Measurements from ENCODE around the gene PHF11. TPM values are rescaled to one million over a fixed set of nuclear protein-coding genes. Genes with fewer than 3 reads are reported as not detected.

The PHF11 gene
- total RNA-seq, 2 experiments from 2014 or later = 29.9 to 59.8 TPM

DNA sequence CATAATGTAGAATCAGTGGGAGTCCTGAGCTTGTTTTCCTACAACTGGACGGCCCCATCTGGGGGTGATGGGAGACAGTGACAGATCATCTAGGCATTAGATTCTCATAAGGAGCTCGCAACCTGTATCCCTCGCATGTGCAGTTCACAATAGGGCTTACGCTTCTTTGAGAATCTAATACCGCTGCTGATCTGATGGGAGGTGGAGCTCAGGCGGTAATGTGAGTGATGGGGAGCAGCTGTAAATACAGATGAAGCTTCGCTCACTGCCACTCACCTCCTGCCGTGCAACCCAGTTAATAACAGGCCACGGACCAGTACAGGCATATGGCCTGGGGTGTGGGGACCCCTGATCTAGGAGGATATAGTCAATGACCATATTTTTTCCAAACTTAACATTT lies 50.8 kb downstream of the PHF11 start:
- H3K27ac ChIP-seq (ENCODE audit: low read depth, low read length, poor library complexity, severe bottlenecking) = no peak overlapping the region
- POLR2A ChIA-PET = interaction anchor here (0.7 to 1.1 kb wide), 2 partner anchors 14 to 23 kb away, joined by 3 read pairs; no protein-coding TSS in a partner anchor
- TF ChIP-seq EZH2phosphoT487 (IDR thresholded peaks at IDR 0.05; ENCODE audit: borderline replicate concordance, low read depth, low read length) = no peak
- TF ChIP-seq, protein P1, sequence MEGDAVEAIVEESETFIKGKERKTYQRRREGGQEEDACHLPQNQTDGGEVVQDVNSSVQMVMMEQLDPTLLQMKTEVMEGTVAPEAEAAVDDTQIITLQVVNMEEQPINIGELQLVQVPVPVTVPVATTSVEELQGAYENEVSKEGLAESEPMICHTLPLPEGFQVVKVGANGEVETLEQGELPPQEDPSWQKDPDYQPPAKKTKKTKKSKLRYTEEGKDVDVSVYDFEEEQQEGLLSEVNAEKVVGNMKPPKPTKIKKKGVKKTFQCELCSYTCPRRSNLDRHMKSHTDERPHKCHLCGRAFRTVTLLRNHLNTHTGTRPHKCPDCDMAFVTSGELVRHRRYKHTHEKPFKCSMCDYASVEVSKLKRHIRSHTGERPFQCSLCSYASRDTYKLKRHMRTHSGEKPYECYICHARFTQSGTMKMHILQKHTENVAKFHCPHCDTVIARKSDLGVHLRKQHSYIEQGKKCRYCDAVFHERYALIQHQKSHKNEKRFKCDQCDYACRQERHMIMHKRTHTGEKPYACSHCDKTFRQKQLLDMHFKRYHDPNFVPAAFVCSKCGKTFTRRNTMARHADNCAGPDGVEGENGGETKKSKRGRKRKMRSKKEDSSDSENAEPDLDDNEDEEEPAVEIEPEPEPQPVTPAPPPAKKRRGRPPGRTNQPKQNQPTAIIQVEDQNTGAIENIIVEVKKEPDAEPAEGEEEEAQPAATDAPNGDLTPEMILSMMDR (conservative IDR thresholded peaks at IDR 0.05; ENCODE audit: low read length) = no peak

DNA sequence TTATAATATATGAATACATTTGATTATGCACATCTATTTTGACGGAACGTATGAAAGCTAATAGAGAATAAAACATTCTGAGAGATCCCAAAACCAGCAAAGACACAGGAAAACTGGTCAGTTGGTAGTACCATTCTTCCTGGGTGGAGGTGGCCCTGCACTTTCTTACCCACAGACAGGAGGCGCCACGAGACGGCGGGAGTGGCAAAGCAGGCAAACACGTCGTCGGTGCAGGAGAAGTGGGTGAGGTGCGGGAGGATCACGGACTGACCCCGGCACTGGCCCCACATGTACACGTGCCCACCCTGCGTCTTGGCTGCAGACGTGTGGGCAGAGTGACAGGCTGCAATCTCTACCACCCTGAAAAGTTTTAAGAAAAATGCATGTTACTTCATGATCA lies 53.5 kb downstream of the PHF11 start:
- no peak for DNase-seq (ENCODE audit: low spot score)
- Histone ChIP-seq H3K4me2 (ENCODE audit: low read length) (no peak overlapping the region), H3K27ac (ENCODE audit: low read depth, low read length, poor library complexity, severe bottlenecking) (no peak overlapping the region), H3K79me2 (ENCODE audit: insufficient read depth, low read depth, low read length) (no peaks in the 10 kb centered on the region), H3K9me2 (ENCODE audit: insufficient read depth, low read length) (no peaks in the 10 kb centered on the region), H3K36me3 (ENCODE audit: insufficient read depth, low read length) (peaks cover 83% of the 10 kb centered on the region), H3K4me3 (ENCODE audit: low read depth, low read length, poor library complexity, severe bottlenecking) (no peak overlapping the region), H3K4me1 (ENCODE audit: insufficient read depth, low read length, poor library complexity, severe bottlenecking) (no peaks in the 10 kb centered on the region), H4K20me1 (ENCODE audit: insufficient read depth, low read length) (no peaks in the 10 kb centered on the region), H2AFZ (ENCODE audit: low read length) (no peak overlapping the region), H3K9me3 (ENCODE audit: low read length) (no peaks in the 10 kb centered on the region)
- intact Hi-C loops (cut with micrococcal nuclease; ENCODE audit: unreplicated experiment) = no loop called here
- TF ChIP-seq, protein P1 (conservative IDR thresholded peaks at IDR 0.05; ENCODE audit: low read length) = peak; percentile 48
- TF ChIP-seq EZH2phosphoT487 (IDR thresholded peaks at IDR 0.05; ENCODE audit: borderline replicate concordance, low read depth, low read length) = no peak
- ChIA-PET POLR2A (interaction anchor here (0.7 to 1.0 kb wide), 2 partner anchors 10 to 189 kb away, joined by 3 to 5 read pairs; no protein-coding TSS in a partner anchor), CTCF (ENCODE audit: unreplicated experiment) (no interaction called here)
- no TSS peak for BruUV-seq (replicated peaks)

More for the DNA sequence above, 50.8 kb downstream of the PHF11 start:
- CTCF ChIA-PET (ENCODE audit: unreplicated experiment) = no interaction called here
- no peak overlapping the region for H3K4me2 ChIP-seq (ENCODE audit: low read length)
- H3K4me3 ChIP-seq (ENCODE audit: low read depth, low read length, poor library complexity, severe bottlenecking) = no peak overlapping the region
- H2AFZ ChIP-seq (ENCODE audit: low read length) = no peak overlapping the region
- H3K36me3 ChIP-seq (ENCODE audit: insufficient read depth, low read length) = peaks cover 87% of the 10 kb centered on the region
- peaks cover under 1% of the 10 kb centered on the region for H3K4me1 ChIP-seq (ENCODE audit: insufficient read depth, low read length, poor library complexity, severe bottlenecking)
- BruUV-seq (replicated peaks) = no TSS peak
- no peaks in the 10 kb centered on the region for H4K20me1 ChIP-seq (ENCODE audit: insufficient read depth, low read length)
- no peaks in the 10 kb centered on the region for H3K9me2 ChIP-seq (ENCODE audit: insufficient read depth, low read length)
- no peaks in the 10 kb centered on the region for H3K9me3 ChIP-seq (ENCODE audit: low read length)
- DNase-seq (ENCODE audit: low spot score) = no peak
- H3K79me2 ChIP-seq (ENCODE audit: insufficient read depth, low read depth, low read length) = no peaks in the 10 kb centered on the region
- intact Hi-C loops (cut with micrococcal nuclease; ENCODE audit: unreplicated experiment) = no loop called here

DNA sequence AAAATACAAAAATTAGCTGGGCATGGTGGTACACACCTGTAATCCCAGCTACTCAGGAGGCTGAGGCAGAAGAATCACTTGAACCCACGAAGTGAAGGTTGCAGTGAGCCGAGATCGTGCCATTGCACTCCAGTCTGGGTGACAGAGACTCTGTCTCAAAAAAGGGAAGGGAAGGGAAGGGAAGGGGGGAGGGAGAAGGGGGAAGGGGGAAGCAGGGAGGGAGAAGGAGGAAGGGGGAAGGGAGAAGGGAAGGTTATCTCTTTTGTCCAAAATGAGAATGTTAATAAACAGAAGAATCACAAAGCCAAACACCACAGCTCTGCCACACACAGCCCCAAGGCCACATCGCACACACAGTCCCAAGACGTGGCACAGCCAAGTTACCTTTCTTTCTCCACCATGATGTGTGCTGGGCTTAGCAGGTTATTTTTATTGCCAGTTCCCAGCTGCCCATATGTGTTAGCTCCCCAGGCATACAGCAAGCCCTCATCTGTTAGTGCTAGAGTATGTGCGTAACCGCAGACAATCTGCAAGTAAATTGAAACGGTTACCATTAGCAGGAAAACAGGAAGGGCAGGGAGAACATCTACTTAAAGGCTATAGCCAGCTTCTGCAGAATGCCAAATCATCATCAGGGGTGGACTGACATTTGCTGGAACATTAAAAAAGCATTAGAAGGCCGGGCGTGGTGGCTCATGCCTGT lies 55.3 kb downstream of the PHF11 start:
- no peak for DNase-seq (ENCODE audit: low spot score)
- H2AFZ ChIP-seq (ENCODE audit: low read length) = no peak overlapping the region
- no peaks in the 10 kb centered on the region for H3K79me2 ChIP-seq (ENCODE audit: insufficient read depth, low read depth, low read length)
- intact Hi-C loops (cut with micrococcal nuclease; ENCODE audit: unreplicated experiment) = no loop called here
- no TSS peak for BruUV-seq (replicated peaks)
- H3K27ac ChIP-seq (ENCODE audit: low read depth, low read length, poor library complexity, severe bottlenecking) = no peak overlapping the region
- no peak for TF ChIP-seq EZH2phosphoT487 (IDR thresholded peaks at IDR 0.05; ENCODE audit: borderline replicate concordance, low read depth, low read length)
- TF ChIP-seq, protein P1 (conservative IDR thresholded peaks at IDR 0.05; ENCODE audit: low read length) = no peak
- H3K9me2 ChIP-seq (ENCODE audit: insufficient read depth, low read length) = no peaks in the 10 kb centered on the region
- no peak overlapping the region for H3K4me2 ChIP-seq (ENCODE audit: low read length)
- no peaks in the 10 kb centered on the region for H3K4me1 ChIP-seq (ENCODE audit: insufficient read depth, low read length, poor library complexity, severe bottlenecking)
- H3K9me3 ChIP-seq (ENCODE audit: low read length) = no peaks in the 10 kb centered on the region
- ChIA-PET POLR2A (interaction anchor here (0.6 to 1.4 kb wide), 5 partner anchors 11 to 593 kb away, joined by 3 to 6 read pairs (median 3); no protein-coding TSS in a partner anchor), CTCF (ENCODE audit: unreplicated experiment) (interaction anchor here (0.6 kb wide), 1 partner anchor 63 kb away, joined by 4 read pairs; no protein-coding TSS in a partner anchor)
- peaks cover 84% of the 10 kb centered on the region for H3K36me3 ChIP-seq (ENCODE audit: insufficient read depth, low read length)
- H3K4me3 ChIP-seq (ENCODE audit: low read depth, low read length, poor library complexity, severe bottlenecking) = no peak overlapping the region
- H4K20me1 ChIP-seq (ENCODE audit: insufficient read depth, low read length) = no peaks in the 10 kb centered on the region

Data from OCI-LY7 (cell line).